IMR-90 (cell line): Measurements from ENCODE around the gene GNB5. TPM values are rescaled to one million over a fixed set of nuclear protein-coding genes. Genes with fewer than 3 reads are reported as not detected.
A peak's percentile ranks its signal among the peaks of the same experiment; 100 is the strongest.

Source experiments
- ATAC-seq: fragments of 200-7000 bp; cut with Tn5 transposase; 2 replicates; pipeline ENCODE4 v1.9.1; 2020; ENCODE audit warnings: low read depth, mild to moderate bottlenecking, moderate library complexity
- BruUV-seq: library from RNA; stranded (reverse); fragments of 400-500 nt; replicated peaks from 2 replicates; lab custom pipeline; 2021; lab: Mats Ljungman, UMichigan
- CTCF ChIA-PET: fragments of 300-600 bp; formaldehyde crosslinking; extraction: SDS; loops from one replicate; lab custom pipeline; 2021; ENCODE audit warnings: antibody characterized with exemption; lab: Yijun Ruan, JAX
- POLR2A ChIA-PET: fragments of 300-600 bp; sonication (Branson Sonifier 250); formaldehyde crosslinking; loops from one replicate; lab custom pipeline; 2022; ENCODE audit warnings: antibody characterized with exemption; ENCODE audit not compliant: unreplicated experiment; lab: Charles Lee
- DNase-seq: peaks from one replicate; pipeline ENCODE4 v3.0.0; 2013
- H2AFZ ChIP-seq: replicated peaks from 2 replicates; pipeline ENCODE3; 2013; ENCODE audit warnings: low read length, mild to moderate bottlenecking; ENCODE audit not compliant: poor library complexity
- H2AK5ac ChIP-seq: 2 replicates; pipeline ENCODE4 v1.6.1; 2013; ENCODE audit warnings: low read depth, low read length, inconsistent platforms
- H2AK9ac ChIP-seq: replicated peaks from 2 replicates; pipeline ENCODE3; 2013; ENCODE audit warnings: mild to moderate bottlenecking, low read depth, low read length, moderate library complexity; ENCODE audit not compliant: poor library complexity
- H2BK120ac ChIP-seq: 2 replicates; pipeline ENCODE4 v1.6.1; 2013; ENCODE audit warnings: low read depth, low read length, inconsistent platforms
- H2BK15ac ChIP-seq: 3 replicates; pipeline ENCODE4 v1.6.1; 2013; ENCODE audit warnings: low read depth, low read length, inconsistent platforms
- H2BK20ac ChIP-seq: 2 replicates; pipeline ENCODE4 v1.6.1; 2013; ENCODE audit warnings: low read depth, mild to moderate bottlenecking, inconsistent platforms, low read length, moderate library complexity
- H2BK5ac ChIP-seq: 2 replicates; pipeline ENCODE4 v1.6.1; 2013; ENCODE audit warnings: mild to moderate bottlenecking, low read depth, low read length, inconsistent platforms; ENCODE audit not compliant: poor library complexity, severe bottlenecking
- H3K14ac ChIP-seq: replicated peaks from 2 replicates; pipeline ENCODE4 v1.6.1; 2013; ENCODE audit warnings: low read depth, low read length, inconsistent platforms
- H3K18ac ChIP-seq: 2 replicates; pipeline ENCODE4 v1.6.1; 2013; ENCODE audit warnings: low read depth, low read length, control low read depth
- H3K23ac ChIP-seq: 2 replicates; pipeline ENCODE4 v1.6.1; 2013; ENCODE audit warnings: low read depth, low read length, inconsistent platforms
- H3K27ac ChIP-seq: 2 replicates; pipeline ENCODE4 v1.5.1; 2013; ENCODE audit warnings: mild to moderate bottlenecking, control low read depth, low read length; ENCODE audit not compliant: insufficient read depth
- H3K27me3 ChIP-seq: 2 replicates; pipeline ENCODE4 v1.6.1; 2013; ENCODE audit warnings: low read length; ENCODE audit not compliant: control insufficient read depth, insufficient read depth
- H3K36me3 ChIP-seq: 2 replicates; pipeline ENCODE4 v1.6.1; 2013; ENCODE audit warnings: low read length, mixed read lengths; ENCODE audit not compliant: control insufficient read depth, insufficient read depth
- H3K4ac ChIP-seq: 2 replicates; pipeline ENCODE4 v1.6.1; 2013; ENCODE audit warnings: low read depth, low read length, inconsistent platforms
- H3K4me1 ChIP-seq: 2 replicates; pipeline ENCODE4 v1.6.1; 2013; ENCODE audit warnings: low read length, mixed read lengths; ENCODE audit not compliant: control insufficient read depth, insufficient read depth
- H3K4me2 ChIP-seq: 2 replicates; pipeline ENCODE4 v1.6.1; 2013; ENCODE audit warnings: low read depth, mild to moderate bottlenecking, control low read depth, low read length, moderate library complexity
- H3K4me3 ChIP-seq: 2 replicates; pipeline ENCODE4 v1.5.1; 2013; ENCODE audit warnings: low read depth, mild to moderate bottlenecking, control low read depth, low read length, moderate library complexity; ENCODE audit not compliant: insufficient read depth
- H3K56ac ChIP-seq: 2 replicates; pipeline ENCODE4 v1.6.1; 2013; ENCODE audit warnings: low read length, inconsistent platforms; ENCODE audit not compliant: insufficient read depth; ENCODE audit errors: extremely low read depth
- H3K79me1 ChIP-seq, 2 experiments: 2 replicates each; pipeline ENCODE4 v1.6.1; 2013; ENCODE audit warnings: low read length in 2 of 2, inconsistent platforms in 1 of 2, low read depth in 1 of 2
- H3K9ac ChIP-seq: 2 replicates; pipeline ENCODE4 v1.6.1; 2013; ENCODE audit warnings: low read depth, low read length, control low read depth
- H3K9me1 ChIP-seq: 2 replicates; pipeline ENCODE4 v1.6.1; 2013; ENCODE audit warnings: low read length, inconsistent platforms; ENCODE audit not compliant: insufficient read depth
- H3K9me3 ChIP-seq: 2 replicates; pipeline ENCODE4 v1.6.1; 2013; ENCODE audit warnings: low read length; ENCODE audit not compliant: control insufficient read depth, insufficient read depth
- H4K20me1 ChIP-seq: 2 replicates; pipeline ENCODE4 v1.6.1; 2013; ENCODE audit warnings: low read length, inconsistent platforms; ENCODE audit not compliant: insufficient read depth
- H4K5ac ChIP-seq: 2 replicates; pipeline ENCODE4 v1.6.1; 2013; ENCODE audit warnings: mild to moderate bottlenecking, low read depth, low read length, control low read depth
- H4K8ac ChIP-seq, 2 experiments: 2 replicates each; pipeline ENCODE4 v1.6.1; 2013; ENCODE audit warnings: low read depth in 2 of 2, low read length in 2 of 2, control low read depth in 1 of 2, inconsistent platforms in 1 of 2
- H4K91ac ChIP-seq: 2 replicates; pipeline ENCODE4 v1.6.1; 2013; ENCODE audit warnings: low read depth, low read length, inconsistent platforms; ENCODE audit not compliant: insufficient read depth
- BHLHE40 ChIP-seq: fragments of 150-350 bp; IDR thresholded peaks from 2 replicates; pipeline ENCODE4 v1.6.1; 2016; ENCODE audit warnings: mild to moderate bottlenecking, low read depth, low read length
- FOS ChIP-seq: fragments of 150-350 bp; IDR thresholded peaks from 2 replicates; pipeline ENCODE4 v1.6.1; 2016; ENCODE audit warnings: low read depth, low read length
- MAFK ChIP-seq: IDR thresholded peaks from 2 replicates; pipeline ENCODE4 v1.6.1; 2012; ENCODE audit warnings: low read depth, low read length, improper control_type of control experiment
- POLR2A ChIP-seq: IDR thresholded peaks from 2 replicates; pipeline ENCODE4 v1.6.1; 2012; ENCODE audit warnings: mild to moderate bottlenecking, low read depth, low read length
- RFX5 ChIP-seq: IDR thresholded peaks from 2 replicates; pipeline ENCODE4 v1.8.0; 2012; ENCODE audit warnings: low read depth, mild to moderate bottlenecking, low read length, moderate library complexity
- WGBS, 2 experiments: methylation state at CpG; one replicate each; pipeline versions ENCODE4 v1.1.5 to v1.1.7; 2013; ENCODE audit warnings: missing lambda C conversion rate in 2 of 2; ENCODE audit not compliant: insufficient read length in 1 of 2; ENCODE audit errors: extremely low coverage in 2 of 2; 5-methylcytosine and 5-hydroxymethylcytosine counted together
- dilution Hi-C: fragments of 300-500 bp; cut with HindIII; formaldehyde crosslinking; loops from one replicate; pipeline ENCODE4 v1.14.3; 2018; ENCODE audit warnings: low sequenced_read_pairs; ENCODE audit not compliant: unreplicated experiment
- in situ Hi-C: fragments of 300-500 bp; cut with MboI; formaldehyde crosslinking; loops from 3 replicates; pipeline ENCODE4 v1.14.3; 2019; ENCODE audit warnings: low sequenced_read_pairs, inconsistent platforms, mixed read lengths
- intact Hi-C: fragments of 100-400 bp; cut with micrococcal nuclease; formaldehyde crosslinking; loops from 2 replicates; pipeline ENCODE4 v1.10.0; 2022
- polyA plus RNA-seq, 3 experiments: library from polyadenylated mRNA; depleted of rRNA; stranded (reverse); fragments of >200 nt; gene quantifications; 2 replicates each; pipeline ENCODE4 v1.2.3, GENCODE V29; 2012; ENCODE audit warnings: low replicate concordance in 1 of 3
- total RNA-seq: library from RNA; depleted of rRNA; stranded (reverse); fragments of >200 nt; gene quantifications from 2 replicates; pipeline ENCODE4 v1.2.3, GENCODE V29; 2012
- TF ChIP-seq, protein P1 (sequence below): conservative IDR thresholded peaks from 2 replicates; pipeline ENCODE4 v1.5.1; 2012; ENCODE audit warnings: mild to moderate bottlenecking, low read depth, low read length, improper control_type of control experiment

GNB5 gene
- total and polyA plus RNA-seq, 2 of the 4 experiments (the other 2 are of a cell fraction) = 27.7 to 33.2 TPM

- H2AK9ac ChIP-seq = peak overlapping the region; percentile 45
- H4K5ac ChIP-seq = peak overlapping the region; percentile 57
- H2AK5ac ChIP-seq = peak overlapping the region; percentile 90
- intact Hi-C loops (no loop called here), in situ Hi-C loops (no loop called here), dilution Hi-C loops (no loop called here)
- peak overlapping the region; percentile 95 for H3K18ac ChIP-seq
- H3K9me3 ChIP-seq = no peaks in the 10 kb centered on the region
- H2AFZ ChIP-seq = peak overlapping the region; percentile 85
- peak overlapping the region; percentile 36 to 94 for H4K8ac ChIP-seq
- TF ChIP-seq FOS = peak; percentile 79
- TF ChIP-seq POLR2A = 0 out of 2 replicates have a peak, but pooled peaks have one; percentile 23
- TF ChIP-seq, protein P1, sequence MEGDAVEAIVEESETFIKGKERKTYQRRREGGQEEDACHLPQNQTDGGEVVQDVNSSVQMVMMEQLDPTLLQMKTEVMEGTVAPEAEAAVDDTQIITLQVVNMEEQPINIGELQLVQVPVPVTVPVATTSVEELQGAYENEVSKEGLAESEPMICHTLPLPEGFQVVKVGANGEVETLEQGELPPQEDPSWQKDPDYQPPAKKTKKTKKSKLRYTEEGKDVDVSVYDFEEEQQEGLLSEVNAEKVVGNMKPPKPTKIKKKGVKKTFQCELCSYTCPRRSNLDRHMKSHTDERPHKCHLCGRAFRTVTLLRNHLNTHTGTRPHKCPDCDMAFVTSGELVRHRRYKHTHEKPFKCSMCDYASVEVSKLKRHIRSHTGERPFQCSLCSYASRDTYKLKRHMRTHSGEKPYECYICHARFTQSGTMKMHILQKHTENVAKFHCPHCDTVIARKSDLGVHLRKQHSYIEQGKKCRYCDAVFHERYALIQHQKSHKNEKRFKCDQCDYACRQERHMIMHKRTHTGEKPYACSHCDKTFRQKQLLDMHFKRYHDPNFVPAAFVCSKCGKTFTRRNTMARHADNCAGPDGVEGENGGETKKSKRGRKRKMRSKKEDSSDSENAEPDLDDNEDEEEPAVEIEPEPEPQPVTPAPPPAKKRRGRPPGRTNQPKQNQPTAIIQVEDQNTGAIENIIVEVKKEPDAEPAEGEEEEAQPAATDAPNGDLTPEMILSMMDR = no peak
- TF ChIP-seq RFX5 = no peak
- peak; percentile 81 for TF ChIP-seq BHLHE40
- peak; percentile 31; the same call in 1 of the 2 replicates for TF ChIP-seq MAFK
- H2BK5ac ChIP-seq = peak overlapping the region; percentile 91
- H3K4me3 ChIP-seq = no peak overlapping the region
- H3K9me1 ChIP-seq = peaks cover 18% of the 10 kb centered on the region
- peak overlapping the region; percentile 89 for H2BK20ac ChIP-seq
- peak overlapping the region; percentile 18 for H3K4me2 ChIP-seq
- H3K4me1 ChIP-seq = peaks cover 15% of the 10 kb centered on the region
- BruUV-seq = no TSS peak
- peak overlapping the region; percentile 96 for H3K23ac ChIP-seq
- H2BK15ac ChIP-seq = peak overlapping the region; percentile 98; the same call in 2 of the 3 replicates
- CTCF ChIA-PET = interaction anchor here (0.6 to 1.4 kb wide), 3 partner anchors 48 to 571 kb away, joined by 3 to 4 read pairs (median 3); no protein-coding TSS in a partner anchor
- H3K79me1 ChIP-seq = no peaks in the 10 kb centered on the region
- ATAC-seq (peak; percentile 90), DNase-seq (peak; percentile 90)
- peak overlapping the region; percentile 98 for H2BK120ac ChIP-seq
- peak overlapping the region; percentile 96 for H3K4ac ChIP-seq
- no peaks in the 10 kb centered on the region for H3K36me3 ChIP-seq
- H3K14ac ChIP-seq = peak overlapping the region; percentile 96
- H3K27me3 ChIP-seq = no peaks in the 10 kb centered on the region
- peak overlapping the region; percentile 94 for H4K91ac ChIP-seq
- no peaks in the 10 kb centered on the region for H4K20me1 ChIP-seq
- peak overlapping the region; percentile 40; the same call in 1 of the 2 replicates for H3K9ac ChIP-seq
- H3K27ac ChIP-seq = peak overlapping the region; percentile 65
- WGBS, 2 experiments = no CpG with 5 or more reads among the region's 11 CpGs
- H3K56ac ChIP-seq = peak overlapping the region; percentile 45; the same call in 1 of the 2 replicates
- POLR2A ChIA-PET = no interaction called here
Measured at GRCh38 chr15:52076889-52077781, 114.1 kb downstream of the GNB5 start.
